GM23338 (cell line): ENCODE results near the gene SEC16A. TPM values are rescaled to one million over a fixed set of nuclear protein-coding genes. Genes with fewer than 3 reads are reported as not detected.

Source experiments
- ATAC-seq: fragments of 200-7000 bp; cut with Tn5 transposase; 3 replicates; pipeline ENCODE4 v1.9.1; 2020
- DNase-seq: peaks from one replicate; pipeline ENCODE4 v3.0.0-alpha.2; 2015; ENCODE audit warnings: low spot score
- H2AFZ ChIP-seq: fragments of 200-600 bp; sonication (generic); 2 replicates; pipeline ENCODE4 v1.8.0; 2016; ENCODE audit warnings: antibody characterized with exemption, mild to moderate bottlenecking, moderate library complexity
- H3F3A ChIP-seq: fragments of 200-600 bp; sonication (generic); replicated peaks from 2 replicates; pipeline ENCODE4 v1.8.0; 2017; ENCODE audit warnings: antibody characterized with exemption, mixed run types, low read depth
- H3K27ac ChIP-seq: fragments of 200-600 bp; sonication (generic); 2 replicates; pipeline ENCODE4 v1.6.1; 2016; ENCODE audit warnings: low read depth
- H3K27me3 ChIP-seq: fragments of 200-600 bp; sonication (generic); 2 replicates; pipeline ENCODE4 v1.8.0; 2016; ENCODE audit warnings: mild to moderate bottlenecking, mixed run types, moderate library complexity; ENCODE audit not compliant: insufficient read depth
- H3K36me3 ChIP-seq: fragments of 200-600 bp; sonication (generic); 2 replicates; pipeline ENCODE4 v1.8.0; 2016; ENCODE audit warnings: mild to moderate bottlenecking; ENCODE audit not compliant: insufficient read depth
- H3K4me1 ChIP-seq: fragments of 200-600 bp; sonication (generic); 2 replicates; pipeline ENCODE4 v1.8.0; 2016; ENCODE audit warnings: mild to moderate bottlenecking, moderate library complexity; ENCODE audit not compliant: insufficient read depth
- H3K4me2 ChIP-seq: fragments of 200-600 bp; sonication (generic); 2 replicates; pipeline ENCODE4 v1.7.1; 2017; ENCODE audit warnings: mixed run types
- H3K4me3 ChIP-seq: fragments of 200-600 bp; sonication (generic); 2 replicates; pipeline ENCODE4 v1.6.1; 2016; ENCODE audit warnings: mixed run types
- H3K79me2 ChIP-seq: fragments of 200-600 bp; sonication (generic); replicated peaks from 2 replicates; pipeline ENCODE4 v1.8.0; 2017; ENCODE audit warnings: mild to moderate bottlenecking; ENCODE audit not compliant: insufficient read depth
- H3K9me2 ChIP-seq: fragments of 200-600 bp; sonication (generic); 2 replicates; pipeline ENCODE4 v1.8.0; 2017; ENCODE audit not compliant: insufficient read depth
- H4K20me1 ChIP-seq: fragments of 200-600 bp; sonication (generic); replicated peaks from 2 replicates; pipeline ENCODE4 v1.8.0; 2017; ENCODE audit warnings: mild to moderate bottlenecking; ENCODE audit not compliant: insufficient read depth
- H3K27ac Mint-ChIP-seq: 2 replicates; pipeline ENCODE4 v1.8.0; 2020; ENCODE audit warnings: inconsistent platforms, mild to moderate bottlenecking, moderate library complexity, mixed read lengths
- H3K27me3 Mint-ChIP-seq: 3 replicates; pipeline ENCODE4 v1.8.0; 2022; ENCODE audit warnings: low read depth, mild to moderate bottlenecking, moderate library complexity, mixed read lengths, inconsistent platforms; ENCODE audit not compliant: insufficient read depth, poor library complexity
- H3K36me3 Mint-ChIP-seq: 3 replicates; pipeline ENCODE4 v1.8.0; 2021; ENCODE audit warnings: low read depth, mild to moderate bottlenecking, inconsistent platforms, moderate library complexity, mixed read lengths
- H3K4me1 Mint-ChIP-seq: 3 replicates; pipeline ENCODE4 v1.8.0; 2020; ENCODE audit warnings: mild to moderate bottlenecking, inconsistent platforms, mixed read lengths
- H3K4me3 Mint-ChIP-seq: 3 replicates; pipeline ENCODE4 v1.8.0; 2021; ENCODE audit warnings: moderate library complexity, mild to moderate bottlenecking, inconsistent platforms, mixed read lengths
- H3K9me3 Mint-ChIP-seq: 3 replicates; pipeline ENCODE4 v1.8.0; 2020; ENCODE audit warnings: moderate library complexity, mild to moderate bottlenecking, inconsistent platforms, mixed read lengths
- ETS1 ChIP-seq: IDR thresholded peaks from 2 replicates; pipeline ENCODE4 v1.6.1; 2016; ENCODE audit warnings: antibody characterized with exemption
- EZH2 ChIP-seq: fragments of 200-600 bp; sonication (generic); IDR thresholded peaks from one replicate; pipeline ENCODE4 v1.8.0; 2017; ENCODE audit warnings: antibody characterized with exemption, mild to moderate bottlenecking, low read depth; ENCODE audit not compliant: unreplicated experiment
- EZH2phosphoT487 ChIP-seq: fragments of 200-600 bp; sonication (generic); IDR thresholded peaks from one replicate; pipeline ENCODE4 v1.8.1; 2018; ENCODE audit warnings: antibody characterized with exemption; ENCODE audit not compliant: unreplicated experiment
- NANOG ChIP-seq: IDR thresholded peaks from 2 replicates; pipeline ENCODE4 v1.6.1; 2016; ENCODE audit warnings: antibody characterized with exemption, borderline replicate concordance
- REST ChIP-seq: IDR thresholded peaks from one replicate; pipeline ENCODE4 v1.6.1; 2018; ENCODE audit warnings: antibody characterized with exemption; ENCODE audit not compliant: unreplicated experiment
- ZNF331 ChIP-seq: fragments of 250-450 bp; sonication (Bioruptor Pico); IDR thresholded peaks from 2 replicates; pipeline ENCODE4 v1.5.0; 2020; ENCODE audit warnings: low read depth, mild to moderate bottlenecking, moderate library complexity
- polyA plus RNA-seq: library from polyadenylated mRNA; unstranded; fragments of >200 nt; fragmentation: Nextera tagmentation; extraction: Ambion mirVana; gene quantifications from 2 replicates; pipeline ENCODE4 v1.2.1, GENCODE V29; 2016
- total RNA-seq: library from RNA; depleted of rRNA; stranded (reverse); fragments of >200 nt; shearing (Covaris generic); gene quantifications from 2 replicates; pipeline ENCODE4 v1.2.3, GENCODE V29; 2014

SEC16A gene
- total and polyA plus RNA-seq, 2 experiments from 2014 or later: 34.0 to 59.2 TPM

GRCh38 chr9:136528716-136529341, 46.0 kb upstream of the SEC16A start (continued):
- no peak for TF ChIP-seq REST
- no peak for TF ChIP-seq NANOG
- TF ChIP-seq ZNF331 (CRISPR knock-in tag): no peak
- TF ChIP-seq EZH2: no peak
- TF ChIP-seq ETS1: no peak

GRCh38 chr9:136527721-136528710, 45.2 kb upstream of the SEC16A start:
- Mint-ChIP-seq H3K36me3 (no peaks in the 10 kb centered on the region; the same call in 2 of the 3 replicates), H3K27ac (no peak overlapping the region), H3K4me3 (no peak overlapping the region), H3K4me1 (peaks cover 18% of the 10 kb centered on the region), H3K27me3 (peaks cover 20% of the 10 kb centered on the region), H3K9me3 (peaks cover 3% of the 10 kb centered on the region; the same call in 2 of the 3 replicates)
- Histone ChIP-seq H3K4me3 (no peak overlapping the region), H4K20me1 (peaks cover 10% of the 10 kb centered on the region; the same call in 1 of the 2 replicates), H3K4me2 (no peak overlapping the region), H2AFZ (no peak overlapping the region), H3K79me2 (peaks cover 54% of the 10 kb centered on the region), H3K27me3 (no peaks in the 10 kb centered on the region), H3F3A (0 out of 2 replicates have a peak, but pooled peaks cover 3% of the 10 kb centered on the region), H3K36me3 (no peaks in the 10 kb centered on the region), H3K9me2 (no peaks in the 10 kb centered on the region), H3K27ac (no peak overlapping the region), H3K4me1 (peaks cover 10% of the 10 kb centered on the region; the same call in 1 of the 2 replicates)
- TF ChIP-seq EZH2phosphoT487 (no peak), NANOG (no peak)
- DNase-seq: no peak
- ATAC-seq: no peak
